Chondrocyte (in vitro differentiated cells): Measurements from ENCODE around the gene ARHGAP44. TPM values are rescaled to one million over a fixed set of nuclear protein-coding genes. Genes with fewer than 3 reads are reported as not detected.

ENCODE experiments used
- DNase-seq: peaks from one replicate; pipeline ENCODE4 v3.0.0; 2021; ENCODE audit warnings: mixed read lengths, low spot score
- H3K27ac Mint-ChIP-seq: one replicate; pipeline ENCODE4 v1.8.0; 2021; ENCODE audit warnings: mild to moderate bottlenecking, moderate library complexity, mixed read lengths; ENCODE audit not compliant: unreplicated experiment
- H3K27me3 Mint-ChIP-seq: 2 replicates; pipeline ENCODE4 v1.8.0; 2021; ENCODE audit warnings: low read depth, mixed read lengths
- H3K36me3 Mint-ChIP-seq: 2 replicates; pipeline ENCODE4 v1.8.0; 2021; ENCODE audit warnings: low read depth, mixed read lengths
- H3K4me1 Mint-ChIP-seq: 2 replicates; pipeline ENCODE4 v1.8.0; 2021; ENCODE audit warnings: low read depth, mild to moderate bottlenecking, mixed read lengths
- H3K4me3 Mint-ChIP-seq: one replicate; pipeline ENCODE4 v1.8.0; 2021; ENCODE audit warnings: mild to moderate bottlenecking, moderate library complexity, mixed read lengths; ENCODE audit not compliant: unreplicated experiment
- H3K9me3 Mint-ChIP-seq: 2 replicates; pipeline ENCODE4 v1.8.0; 2021; ENCODE audit warnings: low read depth, mixed read lengths
- CTCF ChIP-seq: fragments of 200-600 bp; sonication (generic); IDR thresholded peaks from 2 replicates; pipeline ENCODE4 v1.5.0; 2021; ENCODE audit warnings: antibody characterized with exemption, mild to moderate bottlenecking, moderate library complexity
- total RNA-seq: library from RNA; stranded (reverse); gene quantifications from 3 replicates; pipeline ENCODE4 v1.2.1, GENCODE V29; 2021

The ARHGAP44 gene
- total RNA-seq, 1 donor from 2014 or later, result 5.7 TPM

GRCh38 chr17:12745486-12745885, 43.8 kb upstream of the ARHGAP44 start:
- TF ChIP-seq CTCF, result no peak
- Mint-ChIP-seq H3K4me3 (no peak overlapping the region), H3K9me3 (no peaks in the 10 kb centered on the region), H3K27ac (no peak overlapping the region), H3K4me1 (peaks cover 15% of the 10 kb centered on the region), H3K27me3 (no peaks in the 10 kb centered on the region), H3K36me3 (peaks cover 16% of the 10 kb centered on the region)
- no peak for DNase-seq

- Mint-ChIP-seq H3K27ac (no peak overlapping the region), H3K27me3 (no peaks in the 10 kb centered on the region), H3K4me1 (peaks cover 11% of the 10 kb centered on the region), H3K4me3 (no peak overlapping the region), H3K9me3 (no peaks in the 10 kb centered on the region), H3K36me3 (peaks cover 25% of the 10 kb centered on the region)
- no peak for DNase-seq
- no peak for TF ChIP-seq CTCF
Observed at GRCh38 chr17:12756786-12757185, 32.5 kb upstream of the ARHGAP44 start.

GRCh38 chr17:12759090-12759489, 30.2 kb upstream of the ARHGAP44 start:
- Mint-ChIP-seq H3K27me3 (no peaks in the 10 kb centered on the region), H3K9me3 (no peaks in the 10 kb centered on the region), H3K27ac (no peak overlapping the region), H3K4me3 (no peak overlapping the region), H3K36me3 (peaks cover 27% of the 10 kb centered on the region), H3K4me1 (peaks cover 11% of the 10 kb centered on the region)
- TF ChIP-seq CTCF, result no peak
- no peak for DNase-seq

- no peak overlapping the region for H3K4me3 Mint-ChIP-seq
- no peak overlapping the region for H3K27ac Mint-ChIP-seq
- no peaks in the 10 kb centered on the region for H3K27me3 Mint-ChIP-seq
- no peaks in the 10 kb centered on the region for H3K9me3 Mint-ChIP-seq
- H3K36me3 Mint-ChIP-seq, result peaks cover 14% of the 10 kb centered on the region
- H3K4me1 Mint-ChIP-seq, result peaks cover 6% of the 10 kb centered on the region
- no peak for DNase-seq
- no peak for TF ChIP-seq CTCF
Observed at GRCh38 chr17:12765548-12765947, 23.8 kb upstream of the ARHGAP44 start.

- Mint-ChIP-seq H3K9me3 (no peaks in the 10 kb centered on the region), H3K27ac (no peak overlapping the region), H3K36me3 (peaks cover 5% of the 10 kb centered on the region), H3K4me1 (peaks cover 6% of the 10 kb centered on the region), H3K27me3 (no peaks in the 10 kb centered on the region), H3K4me3 (no peak overlapping the region)
- no peak for TF ChIP-seq CTCF
- no peak for DNase-seq
Observed at GRCh38 chr17:12768255-12768654, 21.0 kb upstream of the ARHGAP44 start.
